HepG2 (cell line): Measurements from ENCODE around the gene STOM. TPM values are rescaled to one million over a fixed set of nuclear protein-coding genes. Genes with fewer than 3 reads are reported as not detected.

Source experiments
- AHR ChIP-seq: IDR thresholded peaks from 2 replicates; pipeline ENCODE4 v1.6.1; 2018; ENCODE audit warnings: missing genetic modification reagents, missing compliant biosample characterization
- ATF1 ChIP-seq: IDR thresholded peaks from 2 replicates; pipeline ENCODE4 v1.6.1; 2016; ENCODE audit warnings: mild to moderate bottlenecking, control low read depth
- CEBPG ChIP-seq: IDR thresholded peaks from 2 replicates; pipeline ENCODE4 v1.6.1; 2016
- IKZF4 ChIP-seq: sonication (generic); formaldehyde crosslinking; IDR thresholded peaks from 2 replicates; pipeline ENCODE4 v1.5.1; 2020; ENCODE audit warnings: borderline replicate concordance, mild to moderate bottlenecking, low read depth, missing genetic modification reagents; ENCODE audit errors: not compliant biosample characterization
- JUND ChIP-seq: sonication (generic); formaldehyde crosslinking; IDR thresholded peaks from 2 replicates; pipeline ENCODE4 v1.8.0; 2022; ENCODE audit warnings: mild to moderate bottlenecking, missing genetic modification reagents
- KDM2A ChIP-seq: sonication (generic); formaldehyde crosslinking; IDR thresholded peaks from 2 replicates; pipeline ENCODE4 v1.4.0; 2020; ENCODE audit warnings: low read depth, missing genetic modification reagents, borderline replicate concordance
- POGZ ChIP-seq: sonication (generic); formaldehyde crosslinking; IDR thresholded peaks from 2 replicates; pipeline ENCODE4 v1.4.0; 2020; ENCODE audit warnings: mild to moderate bottlenecking, missing genetic modification reagents
- POLR2A ChIP-seq, 2 experiments: IDR thresholded peaks; 2 replicates each; pipeline ENCODE4 v1.6.1; 2011; ENCODE audit warnings: low read depth in 2 of 2, low read length in 2 of 2, mild to moderate bottlenecking in 1 of 2, moderate library complexity in 1 of 2; ENCODE audit not compliant: insufficient read depth in 1 of 2
- SNRNP70 ChIP-seq: fragments of 200-400 bp; formaldehyde crosslinking; IDR thresholded peaks from 2 replicates; pipeline ENCODE4 v1.6.1; 2017; ENCODE audit warnings: mild to moderate bottlenecking, low read depth, low read length, moderate library complexity
- SUZ12 ChIP-seq: fragments of 150-350 bp; IDR thresholded peaks from 2 replicates; pipeline ENCODE4 v1.6.1; 2014; ENCODE audit warnings: low read depth, low read length
- ZBTB1 ChIP-seq: sonication (generic); formaldehyde crosslinking; IDR thresholded peaks from 2 replicates; pipeline ENCODE4 v1.4.0; 2020; ENCODE audit warnings: missing genetic modification reagents, borderline replicate concordance
- ZBTB7B ChIP-seq: sonication (generic); formaldehyde crosslinking; IDR thresholded peaks from 2 replicates; pipeline ENCODE4 v1.4.0; 2020; ENCODE audit warnings: missing genetic modification reagents
- ZNF709 ChIP-seq: sonication (generic); formaldehyde crosslinking; IDR thresholded peaks from 2 replicates; pipeline ENCODE4 v1.5.0; 2020; ENCODE audit warnings: mild to moderate bottlenecking, missing genetic modification reagents
- ZNF766 ChIP-seq: sonication (generic); formaldehyde crosslinking; IDR thresholded peaks from 2 replicates; pipeline ENCODE4 v1.5.0; 2020; ENCODE audit warnings: missing genetic modification reagents, borderline replicate concordance
- polyA plus RNA-seq, 8 experiments: library from polyadenylated mRNA; depleted of rRNA in 3 of 8; stranded (reverse) in 7 of 8; unstranded in 1 of 8; fragments of >200 nt; fragmentation: Illumina TruSeq in 4 of 8; extraction: Trizol in 4 of 8; gene quantifications; 2 replicates each; pipeline versions ENCODE4 v1.2.1 to v1.2.3, GENCODE V29; 2011 to 2016; ENCODE audit warnings: low read depth in 4 of 8, missing spikeins in 1 of 8, mixed read lengths in 1 of 8; ENCODE audit not compliant: insufficient read depth in 1 of 8
- total RNA-seq, 5 experiments: library from RNA; depleted of rRNA; stranded (reverse); fragments of >200 nt; fragmentation: Illumina TruSeq; extraction: Trizol; gene quantifications; 2 replicates each; pipeline ENCODE4 v1.2.3, GENCODE V29; 2016; ENCODE audit warnings: low read depth in 1 of 5
- TF ChIP-seq, protein P1 (sequence below): sonication (generic); formaldehyde crosslinking; IDR thresholded peaks from 2 replicates; pipeline ENCODE4 v1.5.0; 2020; ENCODE audit warnings: mild to moderate bottlenecking, missing genetic modification reagents
- TF ChIP-seq, protein P2 (sequence below): sonication (generic); formaldehyde crosslinking; IDR thresholded peaks from 2 replicates; pipeline ENCODE4 v1.9.0; 2021; ENCODE audit warnings: missing genetic modification reagents, mild to moderate bottlenecking, borderline replicate concordance
- TF ChIP-seq, protein P3 (sequence below): sonication (generic); formaldehyde crosslinking; IDR thresholded peaks from 2 replicates; pipeline ENCODE4 v1.4.0; 2020; ENCODE audit warnings: missing genetic modification reagents
- TF ChIP-seq, protein P4 (sequence below): sonication (generic); formaldehyde crosslinking; IDR thresholded peaks from 2 replicates; pipeline ENCODE4 v1.5.0; 2020; ENCODE audit warnings: mild to moderate bottlenecking, missing genetic modification reagents
- TF ChIP-seq, protein P5 (sequence below): sonication (generic); formaldehyde crosslinking; IDR thresholded peaks from 2 replicates; pipeline ENCODE4 v1.8.1; 2023; ENCODE audit warnings: mild to moderate bottlenecking, inconsistent platforms, moderate library complexity, missing genetic modification reagents, borderline replicate concordance

Gene STOM
- total and polyA plus RNA-seq, 2 of the 13 experiments (the other 11 are each of a cell fraction or from before 2014, with no cell fraction given), result 43.6 to 165 TPM

DNA sequence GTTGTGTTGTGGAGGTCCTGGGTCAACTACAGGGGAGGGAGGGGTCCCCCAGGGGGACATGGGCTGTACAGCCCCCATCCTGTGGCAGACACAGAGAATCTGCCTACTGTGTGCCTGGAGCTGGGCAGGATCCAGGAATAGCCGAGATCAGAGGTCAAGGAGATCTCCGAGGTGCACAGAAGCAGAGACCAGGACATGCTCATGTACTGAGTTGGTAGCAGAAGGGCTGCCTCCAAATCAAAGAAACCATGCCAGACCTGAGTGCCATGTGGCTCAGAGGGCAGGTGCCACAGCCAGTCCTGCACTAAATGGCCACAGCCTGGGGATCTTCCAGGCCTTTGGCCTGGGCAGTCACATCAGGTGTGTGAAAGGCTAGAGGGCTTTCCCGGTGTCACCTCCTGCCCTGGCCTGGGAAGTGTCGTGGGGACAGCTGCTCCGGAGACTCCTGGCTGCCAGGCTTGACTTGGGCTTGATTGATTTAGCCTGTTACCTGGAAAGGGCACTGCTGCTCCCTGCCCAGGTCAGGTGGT, 74.3 kb downstream of the STOM start (continued):
- TF ChIP-seq, protein P1, sequence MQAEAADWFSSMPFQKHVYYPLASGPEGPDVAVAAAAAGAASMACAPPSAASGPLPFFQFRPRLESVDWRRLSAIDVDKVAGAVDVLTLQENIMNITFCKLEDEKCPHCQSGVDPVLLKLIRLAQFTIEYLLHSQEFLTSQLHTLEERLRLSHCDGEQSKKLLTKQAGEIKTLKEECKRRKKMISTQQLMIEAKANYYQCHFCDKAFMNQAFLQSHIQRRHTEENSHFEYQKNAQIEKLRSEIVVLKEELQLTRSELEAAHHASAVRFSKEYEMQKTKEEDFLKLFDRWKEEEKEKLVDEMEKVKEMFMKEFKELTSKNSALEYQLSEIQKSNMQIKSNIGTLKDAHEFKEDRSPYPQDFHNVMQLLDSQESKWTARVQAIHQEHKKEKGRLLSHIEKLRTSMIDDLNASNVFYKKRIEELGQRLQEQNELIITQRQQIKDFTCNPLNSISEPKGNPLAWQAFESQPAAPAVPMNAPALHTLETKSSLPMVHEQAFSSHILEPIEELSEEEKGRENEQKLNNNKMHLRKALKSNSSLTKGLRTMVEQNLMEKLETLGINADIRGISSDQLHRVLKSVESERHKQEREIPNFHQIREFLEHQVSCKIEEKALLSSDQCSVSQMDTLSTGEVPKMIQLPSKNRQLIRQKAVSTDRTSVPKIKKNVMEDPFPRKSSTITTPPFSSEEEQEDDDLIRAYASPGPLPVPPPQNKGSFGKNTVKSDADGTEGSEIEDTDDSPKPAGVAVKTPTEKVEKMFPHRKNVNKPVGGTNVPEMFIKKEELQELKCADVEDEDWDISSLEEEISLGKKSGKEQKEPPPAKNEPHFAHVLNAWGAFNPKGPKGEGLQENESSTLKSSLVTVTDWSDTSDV (CRISPR knock-in tag), result peak; percentile 70; the same call in 1 of the 2 replicates
- TF ChIP-seq ZBTB7B (CRISPR knock-in tag) (peak; percentile 63; the same call in 1 of the 2 replicates), POGZ (CRISPR knock-in tag) (no peak), POLR2A (IDR thresholded peaks at IDR 0.05; ENCODE audit: insufficient read depth in 1 of 2, low read depth in 2 of 2, low read length in 2 of 2) (peak in 1 of 2 experiments; percentile 33; a peak in 1 of 4 replicates), ATF1 (CRISPR knock-in tag) (no peak), AHR (CRISPR knock-in tag) (no peak), ZBTB1 (no peak), SUZ12 (no peak), KDM2A (CRISPR knock-in tag) (no peak), CEBPG (CRISPR knock-in tag) (no peak), JUND (CRISPR knock-in tag) (no peak), ZNF709 (CRISPR knock-in tag) (no peak), IKZF4 (no peak), SNRNP70 (no peak), ZNF766 (CRISPR knock-in tag) (no peak)
- TF ChIP-seq, protein P2, sequence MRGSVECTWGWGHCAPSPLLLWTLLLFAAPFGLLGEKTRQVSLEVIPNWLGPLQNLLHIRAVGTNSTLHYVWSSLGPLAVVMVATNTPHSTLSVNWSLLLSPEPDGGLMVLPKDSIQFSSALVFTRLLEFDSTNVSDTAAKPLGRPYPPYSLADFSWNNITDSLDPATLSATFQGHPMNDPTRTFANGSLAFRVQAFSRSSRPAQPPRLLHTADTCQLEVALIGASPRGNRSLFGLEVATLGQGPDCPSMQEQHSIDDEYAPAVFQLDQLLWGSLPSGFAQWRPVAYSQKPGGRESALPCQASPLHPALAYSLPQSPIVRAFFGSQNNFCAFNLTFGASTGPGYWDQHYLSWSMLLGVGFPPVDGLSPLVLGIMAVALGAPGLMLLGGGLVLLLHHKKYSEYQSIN (CRISPR knock-in tag), result no peak
- TF ChIP-seq, protein P3, sequence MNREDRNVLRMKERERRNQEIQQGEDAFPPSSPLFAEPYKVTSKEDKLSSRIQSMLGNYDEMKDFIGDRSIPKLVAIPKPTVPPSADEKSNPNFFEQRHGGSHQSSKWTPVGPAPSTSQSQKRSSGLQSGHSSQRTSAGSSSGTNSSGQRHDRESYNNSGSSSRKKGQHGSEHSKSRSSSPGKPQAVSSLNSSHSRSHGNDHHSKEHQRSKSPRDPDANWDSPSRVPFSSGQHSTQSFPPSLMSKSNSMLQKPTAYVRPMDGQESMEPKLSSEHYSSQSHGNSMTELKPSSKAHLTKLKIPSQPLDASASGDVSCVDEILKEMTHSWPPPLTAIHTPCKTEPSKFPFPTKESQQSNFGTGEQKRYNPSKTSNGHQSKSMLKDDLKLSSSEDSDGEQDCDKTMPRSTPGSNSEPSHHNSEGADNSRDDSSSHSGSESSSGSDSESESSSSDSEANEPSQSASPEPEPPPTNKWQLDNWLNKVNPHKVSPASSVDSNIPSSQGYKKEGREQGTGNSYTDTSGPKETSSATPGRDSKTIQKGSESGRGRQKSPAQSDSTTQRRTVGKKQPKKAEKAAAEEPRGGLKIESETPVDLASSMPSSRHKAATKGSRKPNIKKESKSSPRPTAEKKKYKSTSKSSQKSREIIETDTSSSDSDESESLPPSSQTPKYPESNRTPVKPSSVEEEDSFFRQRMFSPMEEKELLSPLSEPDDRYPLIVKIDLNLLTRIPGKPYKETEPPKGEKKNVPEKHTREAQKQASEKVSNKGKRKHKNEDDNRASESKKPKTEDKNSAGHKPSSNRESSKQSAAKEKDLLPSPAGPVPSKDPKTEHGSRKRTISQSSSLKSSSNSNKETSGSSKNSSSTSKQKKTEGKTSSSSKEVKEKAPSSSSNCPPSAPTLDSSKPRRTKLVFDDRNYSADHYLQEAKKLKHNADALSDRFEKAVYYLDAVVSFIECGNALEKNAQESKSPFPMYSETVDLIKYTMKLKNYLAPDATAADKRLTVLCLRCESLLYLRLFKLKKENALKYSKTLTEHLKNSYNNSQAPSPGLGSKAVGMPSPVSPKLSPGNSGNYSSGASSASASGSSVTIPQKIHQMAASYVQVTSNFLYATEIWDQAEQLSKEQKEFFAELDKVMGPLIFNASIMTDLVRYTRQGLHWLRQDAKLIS (CRISPR knock-in tag), result no peak
- TF ChIP-seq, protein P4, sequence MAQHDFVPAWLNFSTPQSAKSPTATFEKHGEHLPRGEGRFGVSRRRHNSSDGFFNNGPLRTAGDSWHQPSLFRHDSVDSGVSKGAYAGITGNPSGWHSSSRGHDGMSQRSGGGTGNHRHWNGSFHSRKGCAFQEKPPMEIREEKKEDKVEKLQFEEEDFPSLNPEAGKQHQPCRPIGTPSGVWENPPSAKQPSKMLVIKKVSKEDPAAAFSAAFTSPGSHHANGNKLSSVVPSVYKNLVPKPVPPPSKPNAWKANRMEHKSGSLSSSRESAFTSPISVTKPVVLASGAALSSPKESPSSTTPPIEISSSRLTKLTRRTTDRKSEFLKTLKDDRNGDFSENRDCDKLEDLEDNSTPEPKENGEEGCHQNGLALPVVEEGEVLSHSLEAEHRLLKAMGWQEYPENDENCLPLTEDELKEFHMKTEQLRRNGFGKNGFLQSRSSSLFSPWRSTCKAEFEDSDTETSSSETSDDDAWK (CRISPR knock-in tag), result no peak
- TF ChIP-seq, protein P5, sequence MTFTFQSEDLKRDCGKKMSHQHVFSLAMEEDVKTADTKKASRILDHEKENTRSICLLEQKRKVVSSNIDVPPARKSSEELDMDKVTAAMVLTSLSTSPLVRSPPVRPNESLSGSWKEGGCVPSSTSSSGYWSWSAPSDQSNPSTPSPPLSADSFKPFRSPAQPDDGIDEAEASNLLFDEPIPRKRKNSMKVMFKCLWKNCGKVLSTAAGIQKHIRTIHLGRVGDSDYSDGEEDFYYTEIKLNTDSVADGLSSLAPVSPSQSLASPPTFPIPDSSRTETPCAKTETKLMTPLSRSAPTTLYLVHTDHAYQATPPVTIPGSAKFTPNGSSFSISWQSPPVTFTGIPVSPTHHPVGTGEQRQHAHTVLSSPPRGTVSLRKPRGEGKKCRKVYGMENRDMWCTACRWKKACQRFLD (CRISPR knock-in tag), result 0 out of 2 replicates have a peak, but pooled peaks have one; percentile 49
